Liver (tissue), 9 donors: ENCODE results near the gene KPNA4. TPM values are rescaled to one million over a fixed set of nuclear protein-coding genes. Genes with fewer than 3 reads are reported as not detected.

Source experiments
- DNase-seq: peaks from one replicate; pipeline ENCODE4 v3.0.0-alpha.2; 2017; ENCODE audit warnings: low spot score
- H3K27ac ChIP-seq, 2 donors: one replicate each; pipeline ENCODE4 v1.7.0; 2013; ENCODE audit warnings: inconsistent platforms in 2 of 2, low read length in 2 of 2, control low read depth in 1 of 2, low read depth in 1 of 2, mild to moderate bottlenecking in 1 of 2
- H3K27me3 ChIP-seq, 4 donors: one replicate each; pipeline versions ENCODE4 v1.6.1 to v1.7.0; 2013; ENCODE audit warnings: low read length in 3 of 4, inconsistent platforms in 1 of 4, mild to moderate bottlenecking in 1 of 4, moderate library complexity in 1 of 4; ENCODE audit not compliant: control insufficient read depth in 4 of 4, insufficient read depth in 4 of 4
- H3K36me3 ChIP-seq, 4 donors: one replicate each; pipeline versions ENCODE4 v1.6.1 to v1.7.0; 2013; ENCODE audit warnings: low read length in 3 of 4, mild to moderate bottlenecking in 3 of 4, low read depth in 1 of 4, moderate library complexity in 1 of 4; ENCODE audit not compliant: control insufficient read depth in 4 of 4, insufficient read depth in 3 of 4
- H3K4me1 ChIP-seq, 4 donors: one replicate each; pipeline versions ENCODE4 v1.6.1 to v1.7.0; 2013; ENCODE audit warnings: low read length in 3 of 4, mild to moderate bottlenecking in 3 of 4, moderate library complexity in 1 of 4; ENCODE audit not compliant: control insufficient read depth in 4 of 4, insufficient read depth in 4 of 4
- H3K4me3 ChIP-seq, 3 donors: one replicate each; pipeline versions ENCODE4 v1.6.1 to v1.7.0; 2013; ENCODE audit warnings: low read length in 3 of 3, control low read depth in 1 of 3, low read depth in 1 of 3, mild to moderate bottlenecking in 1 of 3
- H3K9ac ChIP-seq, 2 donors: one replicate each; pipeline ENCODE4 v1.7.0; 2013; ENCODE audit warnings: low read length in 2 of 2, mild to moderate bottlenecking in 2 of 2, moderate library complexity in 2 of 2, control low read depth in 1 of 2, low read depth in 1 of 2
- H3K9me3 ChIP-seq, 4 donors: one replicate each; pipeline versions ENCODE4 v1.6.1 to v1.7.0; 2013; ENCODE audit warnings: low read length in 3 of 4; ENCODE audit not compliant: control insufficient read depth in 4 of 4
- FOXA1 ChIP-seq: IDR thresholded peaks from 2 replicates; pipeline ENCODE4 v1.6.1; 2016; ENCODE audit warnings: antibody characterized with exemption
- FOXA2 ChIP-seq: IDR thresholded peaks from 2 replicates; pipeline ENCODE4 v1.6.1; 2016; ENCODE audit warnings: antibody characterized with exemption
- HNF4A ChIP-seq, 2 donors: conservative IDR thresholded peaks; 2 replicates each; pipeline ENCODE4 v1.6.1; 2016; ENCODE audit warnings: antibody characterized with exemption in 2 of 2, mild to moderate bottlenecking in 2 of 2
- HNF4G ChIP-seq: IDR thresholded peaks from 2 replicates; pipeline ENCODE4 v1.6.1; 2016; ENCODE audit warnings: antibody characterized with exemption
- JUND ChIP-seq, 2 donors: IDR thresholded peaks; 2 replicates each; pipeline ENCODE4 v1.6.1; 2016; ENCODE audit warnings: antibody characterized with exemption in 2 of 2
- NR2F2 ChIP-seq: IDR thresholded peaks from 2 replicates; pipeline ENCODE4 v1.6.1; 2016; ENCODE audit warnings: antibody characterized with exemption
- RAD21 ChIP-seq, 2 donors: IDR thresholded peaks; 2 replicates each; pipeline ENCODE4 v1.6.1; 2016; ENCODE audit warnings: antibody characterized with exemption in 2 of 2, mild to moderate bottlenecking in 2 of 2
- RXRA ChIP-seq, 2 donors: IDR thresholded peaks; 2 replicates each; pipeline ENCODE4 v1.6.1; 2017 to 2018; ENCODE audit warnings: antibody characterized with exemption in 2 of 2, mild to moderate bottlenecking in 1 of 2
- SP1 ChIP-seq: IDR thresholded peaks from 2 replicates; pipeline ENCODE4 v1.6.1; 2018; ENCODE audit warnings: antibody characterized with exemption, mild to moderate bottlenecking
- TAF1 ChIP-seq: conservative IDR thresholded peaks from 2 replicates; pipeline ENCODE4 v1.6.1; 2016; ENCODE audit warnings: antibody characterized with exemption, mild to moderate bottlenecking
- YY1 ChIP-seq: IDR thresholded peaks from 2 replicates; pipeline ENCODE4 v1.6.1; 2016; ENCODE audit warnings: antibody characterized with exemption, mild to moderate bottlenecking
- WGBS: extraction: QIAGEN DNeasy Blood & Tissue Kit; methylation state at CpG from one replicate; pipeline ENCODE4 v1.1.7; 2013; 5-methylcytosine and 5-hydroxymethylcytosine counted together
- polyA plus RNA-seq, 2 donors: library from polyadenylated mRNA; stranded (reverse) in 1 of 2; unstranded in 1 of 2; fragments of 200-250 nt in 1 of 2; fragments of >200 nt in 1 of 2; fragmentation: Nextera tagmentation in 1 of 2; extraction: Ambion mirVana in 1 of 2; gene quantifications; one replicate each; pipeline versions ENCODE4 v1.2.1 to v1.2.3, GENCODE V29; 2013 to 2015
- total RNA-seq, 2 donors: library from RNA; depleted of rRNA; stranded (reverse); fragments of >200 nt; gene quantifications; one replicate each; pipeline ENCODE4 v1.2.3, GENCODE V29; 2014
- TF ChIP-seq, protein P1 (sequence below): IDR thresholded peaks from 2 replicates; pipeline ENCODE4 v1.6.1; 2016; ENCODE audit warnings: antibody characterized with exemption
- TF ChIP-seq, protein P2 (sequence below): IDR thresholded peaks from 2 replicates; pipeline ENCODE4 v1.6.1; 2016; ENCODE audit warnings: antibody characterized with exemption, mild to moderate bottlenecking
- TF ChIP-seq, protein P3 (sequence below): IDR thresholded peaks from 2 replicates; pipeline ENCODE4 v1.6.1; 2016; ENCODE audit warnings: antibody characterized with exemption
- donor health status: healthy.
- donor health status: healthy.
- donor health status: healthy.
- donor health status: healthy.
- donor health status: healthy.

KPNA4 gene
- total and polyA plus RNA-seq, 4 donors, result 6.1 to 14.1 (median 10.3) TPM

- H3K9me3 ChIP-seq, result peaks cover 0 to 1% (median 0%) of the 10 kb centered on the region in 4 donors
- no peaks in the 10 kb centered on the region for H3K36me3 ChIP-seq
- no peak for TF ChIP-seq YY1
- no peak overlapping the region for H3K9ac ChIP-seq
- DNase-seq, result no peak
- H3K27ac ChIP-seq, result no peak overlapping the region
- H3K4me3 ChIP-seq, result no peak overlapping the region
- 88% methylated on average over 4 of the region's 4 CpGs for WGBS
- peaks cover 0 to 2% (median 0%) of the 10 kb centered on the region in 4 donors for H3K27me3 ChIP-seq
- peaks cover 2 to 9% (median 5%) of the 10 kb centered on the region in 4 donors for H3K4me1 ChIP-seq
Observed at GRCh38 chr3:160451602-160452001, 113.8 kb downstream of the KPNA4 start.

- Histone ChIP-seq H3K4me3 (no peak overlapping the region), H3K27me3 (peaks cover 0 to 2% (median 0%) of the 10 kb centered on the region in 4 donors), H3K9me3 (peaks cover 0 to 1% (median 0%) of the 10 kb centered on the region in 4 donors), H3K4me1 (peaks cover 2 to 9% (median 5%) of the 10 kb centered on the region in 4 donors), H3K9ac (no peak overlapping the region), H3K36me3 (no peaks in the 10 kb centered on the region), H3K27ac (no peak overlapping the region)
- 89% methylated on average over 3 of the region's 3 CpGs for WGBS
- TF ChIP-seq, protein P1, sequence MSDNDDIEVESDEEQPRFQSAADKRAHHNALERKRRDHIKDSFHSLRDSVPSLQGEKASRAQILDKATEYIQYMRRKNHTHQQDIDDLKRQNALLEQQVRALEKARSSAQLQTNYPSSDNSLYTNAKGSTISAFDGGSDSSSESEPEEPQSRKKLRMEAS, result no peak
- TF ChIP-seq SP1, result no peak
- TF ChIP-seq TAF1, result no peak
- TF ChIP-seq RXRA (IDR thresholded peaks at IDR 0.05), result no peak
- TF ChIP-seq HNF4G, result no peak
- no peak for TF ChIP-seq FOXA2
- TF ChIP-seq, protein P2, sequence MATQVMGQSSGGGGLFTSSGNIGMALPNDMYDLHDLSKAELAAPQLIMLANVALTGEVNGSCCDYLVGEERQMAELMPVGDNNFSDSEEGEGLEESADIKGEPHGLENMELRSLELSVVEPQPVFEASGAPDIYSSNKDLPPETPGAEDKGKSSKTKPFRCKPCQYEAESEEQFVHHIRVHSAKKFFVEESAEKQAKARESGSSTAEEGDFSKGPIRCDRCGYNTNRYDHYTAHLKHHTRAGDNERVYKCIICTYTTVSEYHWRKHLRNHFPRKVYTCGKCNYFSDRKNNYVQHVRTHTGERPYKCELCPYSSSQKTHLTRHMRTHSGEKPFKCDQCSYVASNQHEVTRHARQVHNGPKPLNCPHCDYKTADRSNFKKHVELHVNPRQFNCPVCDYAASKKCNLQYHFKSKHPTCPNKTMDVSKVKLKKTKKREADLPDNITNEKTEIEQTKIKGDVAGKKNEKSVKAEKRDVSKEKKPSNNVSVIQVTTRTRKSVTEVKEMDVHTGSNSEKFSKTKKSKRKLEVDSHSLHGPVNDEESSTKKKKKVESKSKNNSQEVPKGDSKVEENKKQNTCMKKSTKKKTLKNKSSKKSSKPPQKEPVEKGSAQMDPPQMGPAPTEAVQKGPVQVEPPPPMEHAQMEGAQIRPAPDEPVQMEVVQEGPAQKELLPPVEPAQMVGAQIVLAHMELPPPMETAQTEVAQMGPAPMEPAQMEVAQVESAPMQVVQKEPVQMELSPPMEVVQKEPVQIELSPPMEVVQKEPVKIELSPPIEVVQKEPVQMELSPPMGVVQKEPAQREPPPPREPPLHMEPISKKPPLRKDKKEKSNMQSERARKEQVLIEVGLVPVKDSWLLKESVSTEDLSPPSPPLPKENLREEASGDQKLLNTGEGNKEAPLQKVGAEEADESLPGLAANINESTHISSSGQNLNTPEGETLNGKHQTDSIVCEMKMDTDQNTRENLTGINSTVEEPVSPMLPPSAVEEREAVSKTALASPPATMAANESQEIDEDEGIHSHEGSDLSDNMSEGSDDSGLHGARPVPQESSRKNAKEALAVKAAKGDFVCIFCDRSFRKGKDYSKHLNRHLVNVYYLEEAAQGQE, result no peak
- no peak for TF ChIP-seq YY1
- TF ChIP-seq JUND (IDR thresholded peaks at IDR 0.05), result no peak
- no peak for TF ChIP-seq HNF4A (conservative IDR thresholded peaks at IDR 0.05)
- TF ChIP-seq, protein P3, sequence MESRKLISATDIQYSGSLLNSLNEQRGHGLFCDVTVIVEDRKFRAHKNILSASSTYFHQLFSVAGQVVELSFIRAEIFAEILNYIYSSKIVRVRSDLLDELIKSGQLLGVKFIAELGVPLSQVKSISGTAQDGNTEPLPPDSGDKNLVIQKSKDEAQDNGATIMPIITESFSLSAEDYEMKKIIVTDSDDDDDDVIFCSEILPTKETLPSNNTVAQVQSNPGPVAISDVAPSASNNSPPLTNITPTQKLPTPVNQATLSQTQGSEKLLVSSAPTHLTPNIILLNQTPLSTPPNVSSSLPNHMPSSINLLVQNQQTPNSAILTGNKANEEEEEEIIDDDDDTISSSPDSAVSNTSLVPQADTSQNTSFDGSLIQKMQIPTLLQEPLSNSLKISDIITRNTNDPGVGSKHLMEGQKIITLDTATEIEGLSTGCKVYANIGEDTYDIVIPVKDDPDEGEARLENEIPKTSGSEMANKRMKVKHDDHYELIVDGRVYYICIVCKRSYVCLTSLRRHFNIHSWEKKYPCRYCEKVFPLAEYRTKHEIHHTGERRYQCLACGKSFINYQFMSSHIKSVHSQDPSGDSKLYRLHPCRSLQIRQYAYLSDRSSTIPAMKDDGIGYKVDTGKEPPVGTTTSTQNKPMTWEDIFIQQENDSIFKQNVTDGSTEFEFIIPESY, result no peak
- TF ChIP-seq RAD21 (IDR thresholded peaks at IDR 0.05), result no peak
- no peak for TF ChIP-seq NR2F2
- TF ChIP-seq FOXA1, result no peak
- no peak for DNase-seq
Observed at GRCh38 chr3:160450846-160451245, 114.5 kb downstream of the KPNA4 start.
